Stimulated activated CD8-positive, alpha-beta memory T cell treated with anti-CD3 and anti-CD28 coated beads, Interleukin-7, amount 100 ng/mL, for 4 hours (primary cell): Measurements from ENCODE around the gene BAHD1.
A peak's percentile ranks its signal among the peaks of the same experiment; 100 is the strongest.

ENCODE experiments used
- DNase-seq, 2 donors: peaks; one replicate each; pipeline ENCODE4 v3.0.0-alpha.2; 2020; ENCODE audit warnings: low read depth in 2 of 2

Gene BAHD1

DNA sequence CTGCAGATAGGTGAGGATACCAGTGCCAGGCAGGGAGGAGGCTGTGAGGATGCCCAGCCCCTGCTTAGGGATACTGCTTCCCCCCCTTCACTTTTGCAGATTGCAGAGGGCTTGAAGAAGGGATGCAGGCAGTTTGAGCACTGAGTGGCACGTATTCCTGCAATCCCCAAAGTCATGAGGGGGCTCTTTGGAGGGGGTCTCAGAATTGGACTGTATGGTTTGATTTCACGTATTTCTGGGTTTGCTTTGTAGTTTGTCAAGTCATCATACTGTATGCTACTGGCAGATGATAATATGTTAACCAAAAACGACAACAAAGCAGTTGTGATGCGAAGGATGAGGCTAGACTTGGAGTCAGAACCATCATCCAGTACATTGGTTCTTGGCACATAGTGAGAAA, 58.1 kb downstream of the BAHD1 start:
- no peak for DNase-seq

DNA sequence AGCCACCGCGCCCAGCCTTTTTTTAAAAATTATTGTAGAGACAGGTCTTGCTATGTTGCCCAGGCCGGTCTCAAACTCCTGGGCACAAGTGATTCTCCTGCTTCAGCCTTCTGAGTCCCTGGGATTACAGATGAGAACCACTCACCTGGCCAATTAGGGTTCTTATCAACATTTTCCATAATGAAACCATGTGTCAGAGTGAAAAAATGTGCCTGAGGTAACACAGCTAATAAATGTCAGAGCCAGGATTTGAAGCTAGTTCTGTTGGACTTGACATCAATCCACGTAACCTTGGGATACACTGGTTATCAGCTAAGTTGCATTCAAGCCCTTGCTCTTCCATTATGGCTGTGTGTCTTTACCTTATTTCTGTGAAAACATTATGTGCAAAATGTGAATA, 59.2 kb downstream of the BAHD1 start:
- DNase-seq: no peak

DNA sequence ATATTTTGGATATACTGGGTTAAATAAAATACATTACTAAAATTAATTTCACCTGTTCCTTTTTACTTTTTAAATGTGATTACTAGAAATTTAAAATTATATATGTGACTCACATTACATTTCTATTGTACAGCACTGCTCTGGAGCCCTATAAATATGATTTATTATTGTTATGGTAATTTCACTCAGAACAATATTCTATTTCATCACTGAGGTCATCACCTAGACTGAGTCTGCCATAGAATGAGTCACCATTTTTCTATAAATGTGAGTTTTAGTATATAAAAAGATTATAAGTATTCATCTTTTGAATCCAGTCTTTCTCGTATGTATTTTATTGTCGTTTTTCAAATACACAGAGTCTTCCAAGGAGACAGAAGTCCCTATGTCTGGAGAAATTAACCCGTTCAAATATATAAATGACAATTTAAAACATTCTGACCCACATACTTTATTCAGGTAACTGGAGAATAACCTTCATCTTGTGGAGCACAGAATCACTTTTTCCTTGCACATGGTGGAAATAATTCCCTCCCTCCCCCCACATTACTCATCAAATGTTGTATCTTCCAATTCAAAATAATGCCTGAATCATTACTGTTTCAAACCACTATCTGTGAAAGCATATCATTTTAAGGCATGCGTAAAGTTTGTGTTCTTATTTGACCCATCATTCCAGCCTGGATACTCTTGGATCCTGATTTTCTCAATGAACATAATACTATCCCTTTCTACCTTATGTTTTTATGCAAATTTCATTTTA, 60.0 kb downstream of the BAHD1 start:
- DNase-seq: no peak

DNA sequence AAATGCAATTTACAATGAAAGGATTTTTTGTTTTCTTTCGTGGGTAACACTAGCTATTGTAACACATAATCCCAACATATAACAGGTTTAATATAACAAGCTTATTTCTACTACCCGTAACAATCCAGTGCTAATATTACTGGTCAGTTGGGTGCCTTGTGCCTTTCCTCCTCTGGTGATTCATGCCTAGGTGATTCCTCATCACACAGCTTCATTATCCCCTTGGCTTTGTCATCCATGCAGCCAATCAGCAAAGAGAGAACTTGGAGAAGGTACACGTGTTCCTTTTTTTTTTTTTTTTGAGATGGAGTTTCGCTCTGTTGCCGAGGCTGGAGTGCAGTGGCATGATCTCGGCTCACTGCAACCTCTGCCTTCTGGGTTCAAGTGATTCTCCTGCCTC, 60.7 kb downstream of the BAHD1 start:
- DNase-seq: no peak

DNA sequence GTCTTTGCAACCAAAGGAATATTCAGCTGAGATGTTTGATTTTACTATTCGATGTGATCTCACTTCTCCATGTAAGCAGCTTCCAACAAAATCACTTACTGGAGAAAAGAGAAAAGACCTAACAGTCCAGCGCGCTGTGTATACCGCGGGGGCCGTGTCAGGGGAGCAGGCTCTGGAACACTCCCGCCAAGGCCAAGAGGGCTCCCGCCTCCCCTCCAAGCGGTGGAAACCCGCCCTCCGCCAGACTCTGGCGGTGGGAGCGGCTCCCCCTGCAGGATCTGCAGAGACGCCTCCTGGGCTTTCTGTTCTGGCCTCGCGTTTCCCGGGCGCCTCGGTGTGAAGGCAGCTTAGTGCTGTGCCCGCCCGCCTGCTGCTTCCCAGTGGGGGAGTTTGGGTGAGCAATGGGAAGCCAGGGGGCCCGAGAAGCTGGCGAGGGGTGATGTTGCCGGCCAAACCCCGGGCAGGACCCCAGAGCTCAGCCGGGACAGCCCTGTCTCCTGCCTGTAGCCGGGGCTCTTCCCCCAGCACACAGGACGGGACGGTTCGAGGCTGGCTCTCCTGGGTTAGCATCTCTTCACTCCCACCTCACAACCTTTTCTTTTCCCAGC, 66.3 kb downstream of the BAHD1 start:
- DNase-seq: peak; percentile 32 to 54

DNA sequence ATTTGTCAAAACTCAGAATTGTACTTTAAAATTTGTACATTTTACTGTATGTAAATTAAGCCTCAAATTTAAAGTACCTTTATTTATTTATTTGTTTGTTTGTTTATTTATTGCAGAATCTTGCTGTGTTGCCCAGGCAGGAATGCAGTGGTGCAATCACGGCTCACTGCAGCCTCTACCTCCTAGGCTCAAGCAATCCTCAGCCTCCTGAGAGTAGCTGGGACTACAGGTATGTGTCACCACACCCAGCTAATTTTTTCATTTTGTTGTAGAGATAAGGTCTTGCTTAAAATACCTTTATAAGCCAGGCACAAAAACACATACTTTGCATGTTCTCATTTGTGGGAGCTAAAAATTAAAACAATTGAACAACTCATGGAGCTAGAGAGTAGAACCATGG, 67.5 kb downstream of the BAHD1 start:
- DNase-seq: no peak

DNA sequence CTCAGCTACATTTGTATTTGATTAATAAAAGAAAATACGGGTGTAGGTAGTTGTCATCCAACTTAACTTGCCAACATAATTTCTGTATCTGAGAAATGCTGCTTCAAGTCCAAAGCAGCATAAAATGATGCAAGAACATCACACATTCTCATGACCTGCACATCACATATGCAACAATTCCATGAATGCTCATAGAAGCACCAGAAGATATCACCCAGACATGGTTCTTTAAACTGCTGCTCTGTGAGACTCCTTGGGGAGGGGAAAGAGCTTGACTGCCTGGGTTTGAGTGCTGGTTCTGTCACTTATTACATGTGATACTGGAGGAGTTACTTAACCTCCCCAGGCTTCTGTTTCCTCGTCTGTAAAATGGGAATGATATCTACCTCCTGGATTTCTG, 69.4 kb downstream of the BAHD1 start:
- no peak for DNase-seq

DNA sequence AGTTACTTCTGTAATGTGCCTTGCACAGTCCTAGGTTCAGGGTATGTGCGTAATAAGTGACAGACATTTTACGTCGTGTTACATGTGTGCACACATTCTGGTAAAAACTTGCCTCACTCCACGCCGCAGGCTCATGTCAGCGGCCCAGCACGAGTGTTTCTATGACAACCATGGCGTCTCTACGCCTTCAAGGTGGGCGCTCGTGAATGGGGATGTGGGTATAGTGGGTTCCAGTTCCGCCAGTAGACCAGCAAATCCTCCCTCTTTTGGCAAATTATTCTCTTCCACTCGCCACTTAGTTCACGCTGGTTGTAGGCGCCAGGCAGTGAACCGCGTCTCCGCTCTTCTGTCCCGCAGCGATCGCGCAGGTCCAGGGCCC, 70.3 kb downstream of the BAHD1 start:
- no peak for DNase-seq

DNA sequence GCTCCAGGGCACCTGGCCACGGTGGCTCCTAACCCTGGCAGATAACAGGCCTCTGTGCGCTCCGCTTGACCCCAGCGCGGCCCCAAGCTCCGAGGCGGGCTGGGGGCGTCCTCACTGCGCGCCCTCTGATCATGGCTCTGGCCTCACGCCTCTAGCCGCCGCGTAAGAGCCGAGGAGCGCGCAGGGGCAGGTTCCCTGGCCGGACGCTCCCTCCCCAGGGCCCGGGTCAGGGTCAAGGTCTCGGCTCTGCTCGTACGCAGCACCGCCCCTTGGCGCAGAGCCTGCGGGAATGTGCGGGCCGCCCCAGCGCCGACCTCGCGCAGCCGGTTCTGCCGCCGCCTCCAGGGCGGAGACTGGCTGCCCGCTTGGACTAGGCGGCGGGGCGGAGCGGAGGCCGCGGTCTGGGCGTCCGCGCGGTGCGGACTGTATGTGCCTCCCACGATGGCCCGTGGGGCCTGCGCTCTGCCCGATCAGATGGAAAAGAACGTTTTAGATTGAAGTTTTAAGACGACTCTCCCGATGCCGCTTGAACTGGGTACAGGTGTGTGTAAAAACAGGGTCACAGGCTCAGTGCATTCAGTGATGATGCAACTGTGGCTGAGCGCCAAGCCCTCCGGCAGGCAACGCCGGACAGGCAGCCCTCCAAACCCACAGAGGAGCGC, 70.8 kb downstream of the BAHD1 start:
- DNase-seq: no peak

DNA sequence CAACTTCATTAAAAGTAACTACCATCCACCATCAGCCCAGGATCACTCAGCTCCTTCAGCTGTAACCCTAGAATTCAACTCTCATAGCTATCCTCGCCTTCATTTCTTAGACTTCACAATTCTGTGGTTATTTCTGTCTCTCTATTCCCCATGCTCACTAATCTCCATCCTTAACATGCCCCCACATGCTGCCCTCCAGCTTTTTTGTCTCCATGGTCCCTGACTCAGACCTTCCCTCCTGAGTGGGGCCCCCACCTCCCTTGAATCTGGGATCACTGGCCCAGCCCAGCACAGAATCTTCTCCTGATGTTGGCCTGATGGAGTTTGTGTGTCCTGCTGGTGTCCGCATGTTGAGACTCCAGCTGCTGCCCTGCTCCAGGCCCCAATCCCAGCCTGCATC, 71.7 kb downstream of the BAHD1 start:
- no peak for DNase-seq

DNA sequence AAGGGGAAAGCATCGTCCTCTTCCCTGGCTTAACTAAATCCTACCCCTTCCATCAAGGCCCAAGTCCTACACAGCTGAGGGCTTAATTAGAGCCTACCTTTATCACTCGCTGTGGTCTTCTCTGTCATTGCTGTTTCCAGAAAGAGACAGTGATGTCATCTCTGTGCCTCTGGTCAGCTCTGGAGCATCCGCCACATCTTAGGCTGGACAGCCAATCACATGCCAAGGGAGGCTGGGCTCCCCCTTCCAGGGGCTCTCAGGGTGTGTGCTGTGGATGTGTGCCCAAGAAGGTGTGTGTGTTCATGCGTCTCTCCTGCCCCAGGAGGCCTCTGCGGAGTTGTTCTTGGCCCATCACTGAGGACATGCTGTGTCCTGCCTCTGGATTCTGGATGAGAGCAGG, 72.9 kb downstream of the BAHD1 start:
- no peak for DNase-seq

DNA sequence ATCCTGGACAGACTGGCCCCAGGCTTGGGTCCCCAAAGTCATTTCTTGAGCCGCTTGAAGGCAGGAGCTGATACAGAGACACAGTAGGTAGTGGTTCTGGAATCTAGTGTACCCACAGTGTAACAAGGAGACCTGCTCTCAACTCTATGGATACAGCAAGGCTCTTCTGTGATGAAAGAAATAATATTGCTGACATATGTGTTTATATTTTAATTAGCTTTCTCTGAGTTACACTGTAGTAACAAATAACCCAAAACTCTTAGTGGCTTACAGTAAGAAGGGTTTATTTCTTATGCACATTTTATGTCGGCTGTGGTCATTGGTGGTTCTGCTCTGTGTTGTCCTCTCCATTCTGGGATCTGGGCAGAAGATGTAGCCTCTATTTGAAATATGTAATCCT, 75.6 kb downstream of the BAHD1 start:
- no peak for DNase-seq
